GM18868 (cell line): ENCODE results near the gene WEE2.
"Not testable (repeated sequence)": the region's sequence is repeated elsewhere in the genome, so short reads cannot be mapped to it uniquely, and the experiment has no call there.

Experiments
- ATAC-seq: cut with Tn5 transposase; IDR thresholded peaks from one replicate; pipeline ENCODE4 v1.9.1; 2021; ENCODE audit warnings: mild to moderate bottlenecking, moderate library complexity; ENCODE audit not compliant: unreplicated experiment

The WEE2 gene

GRCh38 chr7:141710301-141710700 lies 2.1 kb downstream of the WEE2 start:
- ATAC-seq: no peak

- ATAC-seq: no peak
Observed at GRCh38 chr7:141712603-141713255, 4.6 kb downstream of the WEE2 start.

GRCh38 chr7:141713890-141714289 lies 5.7 kb downstream of the WEE2 start:
- ATAC-seq: no peak

GRCh38 chr7:141714571-141714970 lies 6.4 kb downstream of the WEE2 start:
- ATAC-seq: no peak

GRCh38 chr7:141715018-141715417 lies 6.9 kb downstream of the WEE2 start:
- no peak for ATAC-seq

GRCh38 chr7:141715794-141716689 lies 7.9 kb downstream of the WEE2 start:
- no peak for ATAC-seq

- ATAC-seq: no peak
Observed at GRCh38 chr7:141717450-141717849, 9.3 kb downstream of the WEE2 start.

- no peak for ATAC-seq
Observed at GRCh38 chr7:141722529-141722928, 14.4 kb downstream of the WEE2 start.

- ATAC-seq: peak; percentile 64
Observed at GRCh38 chr7:141729020-141729419, 20.9 kb downstream of the WEE2 start.

- ATAC-seq: no peak
Observed at GRCh38 chr7:141731476-141732149, 23.5 kb downstream of the WEE2 start.

- ATAC-seq: no peak
Observed at GRCh38 chr7:141737118-141737835, 29.1 kb downstream of the WEE2 start.

- peak; percentile 89 for ATAC-seq
Observed at GRCh38 chr7:141737836-141738591, 29.9 kb downstream of the WEE2 start, which contains the start of gene SSBP1. SSBP1 (plus strand) TSS chr7:141738358; CDS start chr7:141739167, 809 bp downstream.

- peak; percentile 47 for ATAC-seq
Observed at GRCh38 chr7:141738592-141739013, 30.4 kb downstream of the WEE2 start.

- no peak for ATAC-seq
Observed at GRCh38 chr7:141739250-141739649, 31.1 kb downstream of the WEE2 start.

- no peak for ATAC-seq
Observed at GRCh38 chr7:141742229-141742628, 34.1 kb downstream of the WEE2 start.

- no peak for ATAC-seq
Observed at GRCh38 chr7:141744131-141744530, 36.0 kb downstream of the WEE2 start.

GRCh38 chr7:141748396-141748795 lies 40.2 kb downstream of the WEE2 start:
- no peak for ATAC-seq

GRCh38 chr7:141751904-141752303 lies 43.8 kb downstream of the WEE2 start:
- ATAC-seq: not testable (repeated sequence)

GRCh38 chr7:141752634-141753033 lies 44.5 kb downstream of the WEE2 start:
- ATAC-seq: no peak

- no peak for ATAC-seq
Observed at GRCh38 chr7:141754939-141755338, 46.8 kb downstream of the WEE2 start.
